Astrocyte (in vitro differentiated cells and primary cell): ENCODE results near the gene MEAF6. TPM values are rescaled to one million over a fixed set of nuclear protein-coding genes. Genes with fewer than 3 reads are reported as not detected.
A peak's percentile ranks its signal among the peaks of the same experiment; 100 is the strongest.
"Not testable (repeated sequence)": the region's sequence is repeated elsewhere in the genome, so short reads cannot be mapped to it uniquely, and the experiment has no call there.

ENCODE experiments used
- DNase-seq: peaks from one replicate; pipeline ENCODE4 v3.0.0-alpha.2; 2010; ENCODE audit warnings: low read depth
- FAIRE-seq: peaks from 2 replicates; lab custom pipeline; 2011; peaks lifted over from hg19 to GRCh38; lab: Jason Lieb, UNC
- H2AFZ ChIP-seq: 2 replicates; pipeline ENCODE4 v1.6.0; 2012; ENCODE audit warnings: low read depth, low read length, inconsistent platforms
- H3K27ac ChIP-seq: 2 replicates; pipeline ENCODE4 v1.5.1; 2011; ENCODE audit warnings: low read depth, low read length, inconsistent platforms
- H3K27me3 ChIP-seq: 2 replicates; pipeline ENCODE4 v1.6.0; 2011; ENCODE audit warnings: low read length, inconsistent platforms; ENCODE audit not compliant: insufficient read depth
- H3K36me3 ChIP-seq: 2 replicates; pipeline ENCODE4 v1.5.1; 2011; ENCODE audit warnings: low read length, inconsistent platforms; ENCODE audit not compliant: insufficient read depth
- H3K4me1 ChIP-seq: 2 replicates; pipeline ENCODE4 v1.5.1; 2011; ENCODE audit warnings: low read length, inconsistent platforms; ENCODE audit not compliant: insufficient read depth
- H3K4me2 ChIP-seq: 2 replicates; pipeline ENCODE4 v1.6.0; 2012; ENCODE audit warnings: low read length, inconsistent platforms
- H3K4me3 ChIP-seq: 2 replicates; pipeline ENCODE4 v1.5.1; 2011; ENCODE audit warnings: low read depth, mild to moderate bottlenecking, low read length, inconsistent platforms; ENCODE audit not compliant: insufficient read depth
- H3K79me2 ChIP-seq: 2 replicates; pipeline ENCODE4 v1.6.0; 2012; ENCODE audit warnings: mild to moderate bottlenecking, low read length, inconsistent platforms; ENCODE audit not compliant: insufficient read depth
- H3K9ac ChIP-seq: 2 replicates; pipeline ENCODE4 v1.6.0; 2012; ENCODE audit warnings: mild to moderate bottlenecking, low read length, inconsistent platforms
- H3K9me3 ChIP-seq: 2 replicates; pipeline ENCODE4 v1.5.1; 2012; ENCODE audit warnings: low read depth, mild to moderate bottlenecking, low read length, inconsistent platforms; ENCODE audit not compliant: insufficient read depth
- H4K20me1 ChIP-seq: 2 replicates; pipeline ENCODE4 v1.6.0; 2012; ENCODE audit warnings: low read length, inconsistent platforms; ENCODE audit not compliant: insufficient read depth
- H3K27ac Mint-ChIP-seq: one replicate; pipeline ENCODE4 v1.8.0; 2021; ENCODE audit warnings: mild to moderate bottlenecking, mixed read lengths; ENCODE audit not compliant: unreplicated experiment
- H3K27me3 Mint-ChIP-seq: one replicate; pipeline ENCODE4 v1.8.0; 2021; ENCODE audit warnings: low read depth, mixed read lengths; ENCODE audit not compliant: unreplicated experiment
- H3K36me3 Mint-ChIP-seq: one replicate; pipeline ENCODE4 v1.8.0; 2021; ENCODE audit warnings: low read depth, mixed read lengths; ENCODE audit not compliant: unreplicated experiment
- H3K4me1 Mint-ChIP-seq: one replicate; pipeline ENCODE4 v1.8.0; 2021; ENCODE audit warnings: low read depth, mixed read lengths; ENCODE audit not compliant: unreplicated experiment
- H3K4me3 Mint-ChIP-seq: one replicate; pipeline ENCODE4 v1.8.0; 2021; ENCODE audit warnings: mild to moderate bottlenecking, moderate library complexity, mixed read lengths; ENCODE audit not compliant: unreplicated experiment
- H3K9me3 Mint-ChIP-seq: one replicate; pipeline ENCODE4 v1.8.0; 2021; ENCODE audit warnings: mild to moderate bottlenecking, mixed read lengths; ENCODE audit not compliant: unreplicated experiment
- EZH2 ChIP-seq: IDR thresholded peaks from 2 replicates; pipeline ENCODE4 v1.6.1; 2012; ENCODE audit warnings: mild to moderate bottlenecking, low read length, inconsistent platforms; ENCODE audit not compliant: insufficient read depth
- total RNA-seq: library from RNA; stranded (reverse); gene quantifications from 2 replicates; pipeline ENCODE4 v1.2.1, GENCODE V29; 2021
- TF ChIP-seq, protein P1 (sequence below): IDR thresholded peaks from 2 replicates; pipeline ENCODE4 v1.5.1; 2011; ENCODE audit warnings: low read depth, mild to moderate bottlenecking, inconsistent platforms, low read length, moderate library complexity; ENCODE audit not compliant: insufficient read depth

MEAF6 gene
- total RNA-seq, 1 donor from 2014 or later: 49.0 TPM

GRCh38 chr1:37537378-37537777 lies 22.8 kb upstream of the MEAF6 start:
- H3K9me3 ChIP-seq: no peaks in the 10 kb centered on the region
- no peaks in the 10 kb centered on the region for H3K27me3 ChIP-seq
- H3K9me3 Mint-ChIP-seq: no peaks in the 10 kb centered on the region
- no peak overlapping the region for H2AFZ ChIP-seq
- no peaks in the 10 kb centered on the region for H3K27me3 Mint-ChIP-seq
- H4K20me1 ChIP-seq: peaks cover 19% of the 10 kb centered on the region
- peak overlapping the region; percentile 23 for H3K27ac ChIP-seq
- H3K36me3 ChIP-seq: peaks cover 47% of the 10 kb centered on the region
- no peak overlapping the region for H3K4me3 Mint-ChIP-seq
- FAIRE-seq (no peak), DNase-seq (no peak)
- H3K4me1 Mint-ChIP-seq: peaks cover 8% of the 10 kb centered on the region
- no peak overlapping the region for H3K4me2 ChIP-seq
- TF ChIP-seq, protein P1, sequence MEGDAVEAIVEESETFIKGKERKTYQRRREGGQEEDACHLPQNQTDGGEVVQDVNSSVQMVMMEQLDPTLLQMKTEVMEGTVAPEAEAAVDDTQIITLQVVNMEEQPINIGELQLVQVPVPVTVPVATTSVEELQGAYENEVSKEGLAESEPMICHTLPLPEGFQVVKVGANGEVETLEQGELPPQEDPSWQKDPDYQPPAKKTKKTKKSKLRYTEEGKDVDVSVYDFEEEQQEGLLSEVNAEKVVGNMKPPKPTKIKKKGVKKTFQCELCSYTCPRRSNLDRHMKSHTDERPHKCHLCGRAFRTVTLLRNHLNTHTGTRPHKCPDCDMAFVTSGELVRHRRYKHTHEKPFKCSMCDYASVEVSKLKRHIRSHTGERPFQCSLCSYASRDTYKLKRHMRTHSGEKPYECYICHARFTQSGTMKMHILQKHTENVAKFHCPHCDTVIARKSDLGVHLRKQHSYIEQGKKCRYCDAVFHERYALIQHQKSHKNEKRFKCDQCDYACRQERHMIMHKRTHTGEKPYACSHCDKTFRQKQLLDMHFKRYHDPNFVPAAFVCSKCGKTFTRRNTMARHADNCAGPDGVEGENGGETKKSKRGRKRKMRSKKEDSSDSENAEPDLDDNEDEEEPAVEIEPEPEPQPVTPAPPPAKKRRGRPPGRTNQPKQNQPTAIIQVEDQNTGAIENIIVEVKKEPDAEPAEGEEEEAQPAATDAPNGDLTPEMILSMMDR: no peak
- TF ChIP-seq EZH2: no peak
- H3K27ac Mint-ChIP-seq: no peak overlapping the region
- peaks cover 20% of the 10 kb centered on the region for H3K36me3 Mint-ChIP-seq
- H3K4me3 ChIP-seq: no peak overlapping the region
- peaks cover 14% of the 10 kb centered on the region for H3K79me2 ChIP-seq
- no peak overlapping the region for H3K9ac ChIP-seq
- peaks cover 15% of the 10 kb centered on the region for H3K4me1 ChIP-seq

DNA sequence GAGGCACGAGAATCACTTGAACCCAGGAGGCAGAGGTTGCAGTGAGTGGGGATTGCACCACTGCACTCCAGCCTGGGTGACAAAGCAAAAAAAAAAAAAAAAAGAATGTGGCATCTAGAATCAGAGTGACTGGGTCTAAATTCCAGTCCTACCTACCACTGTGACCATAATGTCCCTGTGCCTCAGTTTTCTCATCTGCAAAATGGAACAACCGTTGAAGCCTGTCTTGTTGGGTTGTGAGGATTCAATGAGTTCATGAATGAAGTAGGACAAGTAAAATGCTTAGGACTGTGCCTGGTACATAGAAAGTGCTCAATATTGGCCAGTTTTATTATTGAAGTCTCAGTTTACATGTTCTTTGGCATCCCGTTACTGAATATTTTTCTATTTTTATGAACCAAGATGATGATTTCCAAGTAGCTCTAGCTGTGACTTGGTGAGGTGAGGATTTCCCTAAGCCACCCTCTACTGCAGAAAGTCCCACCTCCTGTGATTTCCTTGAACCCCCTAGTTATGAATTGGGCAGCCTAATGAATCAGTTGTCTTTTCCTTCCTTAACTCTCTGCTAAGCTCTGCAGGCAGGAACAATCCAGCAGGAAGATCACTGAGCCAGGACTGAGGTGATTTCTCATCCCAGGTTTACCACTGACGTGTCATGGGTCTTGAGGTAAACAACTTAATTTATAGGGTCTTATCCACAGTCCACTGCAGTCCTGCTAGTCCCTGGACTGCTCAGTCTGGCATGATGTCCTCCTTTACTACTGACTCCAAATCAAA lies 18.9 kb upstream of the MEAF6 start:
- Histone ChIP-seq H3K9me3 (no peaks in the 10 kb centered on the region), H3K4me3 (no peak overlapping the region), H2AFZ (no peak overlapping the region), H3K79me2 (peaks cover 11% of the 10 kb centered on the region), H3K4me1 (peaks cover 15% of the 10 kb centered on the region), H3K4me2 (no peak overlapping the region), H3K27me3 (no peaks in the 10 kb centered on the region), H3K9ac (peak overlapping the region; percentile 49), H3K36me3 (peaks cover 24% of the 10 kb centered on the region), H4K20me1 (peaks cover 15% of the 10 kb centered on the region), H3K27ac (peak overlapping the region; percentile 72)
- H3K27ac Mint-ChIP-seq: peak overlapping the region; percentile 98
- no peaks in the 10 kb centered on the region for H3K9me3 Mint-ChIP-seq
- TF ChIP-seq, protein P1: no peak
- TF ChIP-seq EZH2: no peak
- FAIRE-seq: no peak
- peaks cover 15% of the 10 kb centered on the region for H3K36me3 Mint-ChIP-seq
- no peaks in the 10 kb centered on the region for H3K27me3 Mint-ChIP-seq
- DNase-seq: no peak
- peaks cover 8% of the 10 kb centered on the region for H3K4me1 Mint-ChIP-seq
- no peak overlapping the region for H3K4me3 Mint-ChIP-seq

DNA sequence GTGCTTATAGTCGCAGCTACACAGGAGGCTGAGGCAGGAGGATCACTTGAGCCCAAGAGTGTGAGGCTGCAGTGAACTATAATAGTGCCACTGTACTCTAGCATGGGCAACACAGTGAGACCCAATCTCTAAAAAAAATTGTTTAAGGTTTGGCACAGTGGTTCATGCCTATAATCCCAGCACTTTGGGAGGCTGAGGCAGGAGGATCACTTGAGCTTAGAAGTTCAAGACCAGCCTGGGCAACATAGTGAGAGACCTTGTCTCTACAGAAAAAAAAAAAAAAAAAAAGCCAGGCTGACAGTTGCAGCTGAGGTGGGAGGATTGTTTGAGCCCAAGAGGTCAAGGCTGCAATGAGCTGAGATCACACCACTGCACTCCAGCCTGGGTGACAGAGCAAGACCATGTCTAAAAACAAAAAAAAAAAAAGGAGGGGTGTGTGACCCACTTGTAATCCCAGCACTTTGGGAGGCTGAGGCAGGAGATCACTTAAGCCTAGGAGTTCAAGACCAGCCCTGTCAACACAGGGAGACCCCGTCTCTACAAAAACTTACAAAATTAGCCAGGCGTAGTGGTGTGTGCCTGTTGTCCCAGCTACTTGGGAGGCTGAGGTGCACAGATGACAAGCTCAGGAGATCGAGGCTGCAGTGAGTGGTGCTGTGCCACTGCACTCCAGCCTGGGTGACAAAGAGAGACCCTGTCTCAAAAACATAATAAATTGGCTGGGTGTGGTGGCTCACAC lies 18.0 kb upstream of the MEAF6 start:
- H3K4me1 Mint-ChIP-seq, H3K27me3 Mint-ChIP-seq, DNase-seq, H3K4me3 ChIP-seq, H3K27me3 ChIP-seq, H3K9me3 Mint-ChIP-seq, H3K4me3 Mint-ChIP-seq, H2AFZ ChIP-seq, H3K27ac Mint-ChIP-seq, H3K4me2 ChIP-seq, H3K27ac ChIP-seq, H3K9me3 ChIP-seq, FAIRE-seq, H3K9ac ChIP-seq: not testable (repeated sequence)
- Histone ChIP-seq H3K79me2 (peaks cover 11% of the 10 kb centered on the region), H3K36me3 (peaks cover 21% of the 10 kb centered on the region), H4K20me1 (peaks cover 15% of the 10 kb centered on the region), H3K4me1 (peaks cover 12% of the 10 kb centered on the region)
- H3K36me3 Mint-ChIP-seq: peaks cover 11% of the 10 kb centered on the region

- H3K4me3 ChIP-seq, DNase-seq, H3K9ac ChIP-seq, H3K9me3 Mint-ChIP-seq, H3K4me2 ChIP-seq, H3K4me3 Mint-ChIP-seq, H3K9me3 ChIP-seq, H3K4me1 ChIP-seq, H3K27me3 Mint-ChIP-seq, H2AFZ ChIP-seq, H3K27ac ChIP-seq, H4K20me1 ChIP-seq, H3K27me3 ChIP-seq, H3K36me3 Mint-ChIP-seq, H3K79me2 ChIP-seq, H3K36me3 ChIP-seq, FAIRE-seq, H3K27ac Mint-ChIP-seq, H3K4me1 Mint-ChIP-seq: not testable (repeated sequence)
Observed at GRCh38 chr1:37529888-37530287, 15.3 kb upstream of the MEAF6 start.
